Measurements from ENCODE around the gene LRRC40.

- TF ChIP-seq EZH2 (IDR thresholded peaks at IDR 0.05; ENCODE audit: insufficient read depth, poor library complexity, severe bottlenecking) (no peak), EZH2phosphoT487 (IDR thresholded peaks at IDR 0.05; ENCODE audit: insufficient read depth, low read depth) (no peak)
These were observed 42.4 kb upstream of the LRRC40 start for GRCh38 chr1:70247768-70248167.
